Activated naive CD4-positive, alpha-beta T cell treated with anti-CD3 and anti-CD28 coated beads, Interleukin-2, amount 50 U/mL, for 72 hours (primary cell): Measurements from ENCODE around the gene NKAIN2. TPM values are rescaled to one million over a fixed set of nuclear protein-coding genes. Genes with fewer than 3 reads are reported as not detected.
"Not testable (repeated sequence)": the region's sequence is repeated elsewhere in the genome, so short reads cannot be mapped to it uniquely, and the experiment has no call there.

Source experiments
- ATAC-seq, 2 donors: fragments of 150-1000 bp; cut with Tn5 transposase; 2 replicates each; pipeline ENCODE4 v1.10.0; 2021; ENCODE audit warnings: mild to moderate bottlenecking in 2 of 2, moderate library complexity in 2 of 2
- DNase-seq, 2 donors: peaks; one replicate each; pipeline ENCODE4 v3.0.0; 2021 to 2022; ENCODE audit warnings: low spot score in 2 of 2
- H3K27ac Mint-ChIP-seq, 2 donors: one replicate each; pipeline ENCODE4 v1.8.0; 2022; ENCODE audit warnings: mild to moderate bottlenecking in 2 of 2, mixed read lengths in 2 of 2
- H3K36me3 Mint-ChIP-seq, 2 donors: one replicate each; pipeline ENCODE4 v1.8.0; 2022; ENCODE audit warnings: mixed read lengths in 2 of 2
- H3K9me3 Mint-ChIP-seq, 2 donors: one replicate each; pipeline ENCODE4 v1.8.0; 2022; ENCODE audit warnings: mixed read lengths in 2 of 2
- total RNA-seq, 2 donors: library from RNA; stranded (reverse); gene quantifications; one replicate each; pipeline ENCODE4 v1.2.3, GENCODE V29; 2022

The NKAIN2 gene
- total RNA-seq, 2 donors from 2014 or later: not detected

- H3K36me3 Mint-ChIP-seq: no peaks in the 10 kb centered on the region
- peaks cover 0 to 4% of the 10 kb centered on the region in 2 donors for H3K9me3 Mint-ChIP-seq
- ATAC-seq (no peak), DNase-seq (no peak)
- no peak overlapping the region for H3K27ac Mint-ChIP-seq
These were observed 659.1 kb downstream of the NKAIN2 start for GRCh38 chr6:124462750-124463149.

- no peak for ATAC-seq
These were observed 659.6 kb downstream of the NKAIN2 start for GRCh38 chr6:124463271-124463670.

GRCh38 chr6:124464600-124464999 is 660.9 kb downstream of the NKAIN2 start:
- H3K9me3 Mint-ChIP-seq, ATAC-seq, H3K27ac Mint-ChIP-seq, H3K36me3 Mint-ChIP-seq, DNase-seq: not testable (repeated sequence)

More at GRCh38 chr6:124463271-124463670, 659.6 kb downstream of the NKAIN2 start:
- Mint-ChIP-seq H3K9me3 (peaks cover 0 to 4% of the 10 kb centered on the region in 2 donors), H3K36me3 (no peaks in the 10 kb centered on the region), H3K27ac (no peak overlapping the region)
- no peak for DNase-seq

DNA sequence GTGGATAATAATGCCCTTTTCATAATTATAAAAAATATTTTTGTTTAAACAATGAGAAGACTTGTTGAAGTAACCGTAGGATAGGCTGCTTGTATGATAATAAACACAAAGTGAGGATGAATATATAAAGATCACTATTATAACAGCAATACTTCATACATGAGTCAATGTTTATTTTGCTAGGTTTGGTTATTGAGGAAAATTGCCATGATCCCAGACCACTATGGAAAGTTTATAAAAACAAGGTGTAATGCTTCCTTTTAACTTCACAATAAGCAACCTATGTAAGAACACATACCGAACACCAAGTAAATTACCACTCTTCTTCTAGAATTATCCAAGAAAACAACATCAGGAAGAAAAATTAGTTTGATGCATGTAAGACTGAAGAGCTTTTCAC is 663.3 kb downstream of the NKAIN2 start:
- ATAC-seq: no peak
- no peaks in the 10 kb centered on the region for H3K36me3 Mint-ChIP-seq
- no peak for DNase-seq
- H3K27ac Mint-ChIP-seq: no peak overlapping the region
- peaks cover 0 to 12% of the 10 kb centered on the region in 2 donors for H3K9me3 Mint-ChIP-seq

DNA sequence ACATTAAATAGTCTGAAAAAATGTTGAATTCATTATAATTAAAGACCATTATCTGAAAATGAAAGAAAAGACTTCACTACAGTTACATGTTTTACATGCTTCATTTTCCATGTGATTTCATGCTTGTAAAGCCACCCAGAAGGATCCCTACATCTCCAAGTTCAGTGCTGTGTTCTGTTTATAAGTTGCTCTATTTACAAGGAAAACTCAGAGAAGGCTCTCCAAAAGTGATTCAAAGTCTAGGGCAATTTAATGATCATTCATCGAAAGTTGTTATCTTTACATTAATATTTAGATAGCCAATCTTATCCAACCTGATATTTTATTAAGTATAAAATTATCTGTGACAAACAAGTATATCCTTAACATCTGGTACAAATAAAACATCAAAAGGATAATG is 663.7 kb downstream of the NKAIN2 start:
- H3K9me3 Mint-ChIP-seq: peaks cover 0 to 15% of the 10 kb centered on the region in 2 donors
- no peak overlapping the region for H3K27ac Mint-ChIP-seq
- DNase-seq (no peak), ATAC-seq (no peak)
- no peaks in the 10 kb centered on the region for H3K36me3 Mint-ChIP-seq

- no peaks in the 10 kb centered on the region for H3K36me3 Mint-ChIP-seq
- no peak for ATAC-seq
- H3K27ac Mint-ChIP-seq: no peak overlapping the region
- peaks cover 0 to 13% of the 10 kb centered on the region in 2 donors for H3K9me3 Mint-ChIP-seq
- no peak for DNase-seq
These were observed 667.1 kb downstream of the NKAIN2 start for GRCh38 chr6:124470803-124471202.

- no peak for DNase-seq
- no peak overlapping the region for H3K27ac Mint-ChIP-seq
- no peak for ATAC-seq
- H3K9me3 Mint-ChIP-seq: peaks cover 0 to 8% of the 10 kb centered on the region in 2 donors
- no peaks in the 10 kb centered on the region for H3K36me3 Mint-ChIP-seq
These were observed 671.5 kb downstream of the NKAIN2 start for GRCh38 chr6:124475176-124475575.

GRCh38 chr6:124478906-124479305 is 675.2 kb downstream of the NKAIN2 start:
- Mint-ChIP-seq H3K9me3 (no peaks in the 10 kb centered on the region), H3K36me3 (no peaks in the 10 kb centered on the region), H3K27ac (no peak overlapping the region)
- ATAC-seq (no peak), DNase-seq (no peak)

GRCh38 chr6:124479991-124480430 is 676.3 kb downstream of the NKAIN2 start:
- Mint-ChIP-seq H3K36me3 (no peaks in the 10 kb centered on the region), H3K27ac (no peak overlapping the region), H3K9me3 (no peaks in the 10 kb centered on the region)
- ATAC-seq (no peak), DNase-seq (no peak)

DNA sequence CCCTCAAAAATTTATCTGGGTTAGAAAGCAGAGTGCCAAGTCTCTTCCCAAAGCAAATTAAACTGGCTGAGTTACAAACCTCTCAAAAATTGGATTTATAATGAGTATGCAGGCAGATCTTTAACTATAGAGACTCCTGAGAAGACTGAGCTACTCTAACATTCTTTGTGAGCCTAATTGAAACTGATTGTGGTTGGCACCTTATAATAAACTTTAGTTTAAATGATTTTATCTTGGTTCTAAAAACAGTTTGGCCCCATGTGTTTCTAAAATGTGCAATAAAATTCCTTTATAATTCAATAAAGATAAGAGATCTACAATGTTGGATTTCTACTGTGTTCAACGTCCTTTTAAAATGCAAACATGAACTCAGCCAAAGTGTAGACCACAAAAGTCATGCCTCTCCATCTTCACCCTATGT is 678.4 kb downstream of the NKAIN2 start:
- Mint-ChIP-seq H3K27ac (no peak overlapping the region), H3K36me3 (no peaks in the 10 kb centered on the region), H3K9me3 (no peaks in the 10 kb centered on the region)
- DNase-seq (no peak), ATAC-seq (no peak)

GRCh38 chr6:124487623-124488431 is 684.2 kb downstream of the NKAIN2 start:
- Mint-ChIP-seq H3K36me3 (no peaks in the 10 kb centered on the region), H3K9me3 (no peaks in the 10 kb centered on the region), H3K27ac (no peak overlapping the region)
- DNase-seq (no peak), ATAC-seq (no peak)

DNA sequence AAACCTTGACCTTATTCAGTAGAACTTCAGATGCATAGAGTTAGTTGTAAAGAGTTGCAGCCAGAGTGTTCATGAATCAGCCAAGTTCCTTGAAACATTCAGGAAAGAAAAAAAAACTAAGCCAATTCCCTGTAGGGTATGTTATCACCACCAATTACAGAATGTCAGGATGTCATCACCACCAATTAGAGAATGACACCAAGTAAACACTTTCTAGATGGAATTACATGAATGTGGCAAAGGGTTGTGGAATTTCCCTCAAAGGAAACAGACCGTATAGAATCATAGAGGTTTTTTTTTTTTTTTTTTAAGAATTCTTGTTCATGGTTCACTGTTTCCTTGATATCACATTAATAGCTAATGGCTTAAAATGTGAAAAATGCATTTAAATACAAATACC is 686.5 kb downstream of the NKAIN2 start:
- ATAC-seq (no peak), DNase-seq (no peak)
- Mint-ChIP-seq H3K36me3 (no peaks in the 10 kb centered on the region), H3K9me3 (peaks cover 4 to 7% of the 10 kb centered on the region in 2 donors), H3K27ac (no peak overlapping the region)

DNA sequence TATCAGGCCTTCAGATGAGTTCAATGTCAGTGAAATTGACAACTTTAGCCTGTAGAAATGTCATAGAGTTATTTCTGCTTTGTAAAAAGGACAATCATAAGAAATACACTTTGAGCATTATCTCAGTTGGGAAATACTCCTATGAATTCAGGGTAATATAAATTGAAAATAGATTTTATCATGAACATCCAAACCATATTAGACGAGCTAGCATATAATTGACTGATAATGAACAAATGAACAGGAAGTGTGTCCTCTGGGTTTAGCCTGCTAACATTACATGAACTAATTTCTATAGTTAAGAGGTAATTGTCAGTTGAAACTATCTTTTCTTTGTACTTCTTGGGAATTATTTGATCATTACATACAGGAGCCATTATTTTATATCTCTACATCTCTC is 689.6 kb downstream of the NKAIN2 start:
- no peak overlapping the region for H3K27ac Mint-ChIP-seq
- peaks cover 4 to 7% of the 10 kb centered on the region in 2 donors for H3K9me3 Mint-ChIP-seq
- no peaks in the 10 kb centered on the region for H3K36me3 Mint-ChIP-seq
- no peak for ATAC-seq
- DNase-seq: no peak

- Mint-ChIP-seq H3K27ac (no peak overlapping the region), H3K9me3 (peaks cover 4 to 7% of the 10 kb centered on the region in 2 donors), H3K36me3 (no peaks in the 10 kb centered on the region)
- no peak for DNase-seq
- no peak for ATAC-seq
These were observed 691.4 kb downstream of the NKAIN2 start for GRCh38 chr6:124494956-124495664.

GRCh38 chr6:124495665-124496190 is 692.1 kb downstream of the NKAIN2 start:
- no peak for DNase-seq
- Mint-ChIP-seq H3K9me3 (peaks cover 4 to 7% of the 10 kb centered on the region in 2 donors), H3K27ac (no peak overlapping the region), H3K36me3 (no peaks in the 10 kb centered on the region)
- ATAC-seq: no peak

DNA sequence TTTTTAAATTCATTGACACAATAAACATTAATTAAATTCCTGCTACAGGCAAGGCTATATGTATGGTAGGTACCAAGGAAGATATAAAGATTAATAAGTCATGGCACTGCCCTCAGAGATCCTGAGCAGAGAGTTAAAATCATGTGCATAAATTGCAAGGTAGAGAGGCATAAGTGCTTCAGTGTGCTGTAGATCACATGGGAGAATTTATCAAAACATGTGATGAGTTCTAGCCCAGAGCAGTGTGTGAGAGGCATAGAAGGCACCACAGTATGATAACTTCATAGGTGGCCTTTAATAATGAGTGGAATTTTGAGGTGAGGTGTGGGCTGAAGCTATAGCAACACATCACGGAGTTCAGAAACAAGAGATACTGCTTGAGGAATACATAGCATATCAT is 692.7 kb downstream of the NKAIN2 start:
- DNase-seq: no peak
- Mint-ChIP-seq H3K9me3 (peaks cover 4 to 7% of the 10 kb centered on the region in 2 donors), H3K27ac (no peak overlapping the region), H3K36me3 (no peaks in the 10 kb centered on the region)
- ATAC-seq: no peak

DNA sequence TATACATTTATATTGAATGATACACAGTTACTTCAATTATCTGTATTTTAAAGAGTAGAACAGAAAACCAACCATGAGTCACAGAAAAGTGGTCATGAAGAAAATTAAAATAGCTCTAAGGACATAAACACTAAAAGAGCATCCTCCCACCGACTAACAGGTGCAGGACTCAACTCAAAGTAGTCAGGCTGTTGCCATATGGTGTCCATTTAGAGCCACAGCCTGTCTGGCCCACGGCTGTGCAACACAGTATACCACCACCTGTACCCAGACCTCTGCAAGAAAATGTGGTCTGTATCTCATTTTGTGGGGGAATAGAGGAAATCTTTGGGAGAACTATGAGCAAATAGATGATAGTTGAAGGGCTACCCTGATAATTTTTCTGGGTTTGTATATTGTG is 708.8 kb downstream of the NKAIN2 start:
- H3K9me3 Mint-ChIP-seq: peaks cover 4 to 11% of the 10 kb centered on the region in 2 donors

More for the DNA sequence above, 708.8 kb downstream of the NKAIN2 start:
- no peak overlapping the region for H3K27ac Mint-ChIP-seq
- ATAC-seq: no peak
- DNase-seq: no peak
- no peaks in the 10 kb centered on the region for H3K36me3 Mint-ChIP-seq
